ENCODE measurements around the gene FOXN3.
"Not testable (repeated sequence)": the region's sequence is repeated elsewhere in the genome, so short reads cannot be mapped to it uniquely, and the experiment has no call there.

- not testable (repeated sequence) for TF ChIP-seq CTCF (IDR thresholded peaks at IDR 0.05; ENCODE audit: insufficient read depth, low read depth, low read length); EZH2 (IDR thresholded peaks at IDR 0.05; ENCODE audit: insufficient read depth, low read length)
These were observed 265.3 kb downstream of the FOXN3 start for GRCh38 chr14:89151693-89152092.

All from astrocyte (in vitro differentiated cells and primary cell).